HG02763 (cell line): ENCODE measurements around the gene MORC1.

Source experiments
- ATAC-seq: cut with Tn5 transposase; IDR thresholded peaks from one replicate; pipeline ENCODE4 v1.9.1; 2021; ENCODE audit warnings: mild to moderate bottlenecking, moderate library complexity; ENCODE audit not compliant: unreplicated experiment

MORC1 gene

GRCh38 chr3:109033000-109033660 lies 84.8 kb downstream of the MORC1 start:
- ATAC-seq = no peak

DNA sequence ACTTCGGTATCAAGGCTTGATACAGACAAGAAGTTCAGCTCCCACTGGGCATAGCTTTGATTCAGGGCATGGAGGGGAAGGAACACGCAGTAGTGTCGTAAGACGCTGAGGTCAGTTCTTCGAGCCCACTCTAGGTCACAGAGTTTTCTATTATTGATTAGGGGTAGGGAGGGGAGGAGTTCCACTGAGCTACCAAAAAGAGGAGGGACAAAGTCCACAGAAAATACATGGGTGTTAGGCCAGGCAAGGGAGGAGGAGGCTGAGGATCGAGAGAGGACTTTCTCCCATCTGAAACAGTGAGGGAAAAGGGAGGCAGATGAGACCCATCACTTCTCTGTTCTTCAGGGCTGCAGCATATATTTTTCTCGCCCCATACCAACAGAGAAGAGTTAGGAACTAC lies 89.2 kb downstream of the MORC1 start:
- ATAC-seq = no peak

GRCh38 chr3:109026821-109027220 lies 91.1 kb downstream of the MORC1 start:
- no peak for ATAC-seq

GRCh38 chr3:109025896-109026295 lies 92.0 kb downstream of the MORC1 start:
- no peak for ATAC-seq

DNA sequence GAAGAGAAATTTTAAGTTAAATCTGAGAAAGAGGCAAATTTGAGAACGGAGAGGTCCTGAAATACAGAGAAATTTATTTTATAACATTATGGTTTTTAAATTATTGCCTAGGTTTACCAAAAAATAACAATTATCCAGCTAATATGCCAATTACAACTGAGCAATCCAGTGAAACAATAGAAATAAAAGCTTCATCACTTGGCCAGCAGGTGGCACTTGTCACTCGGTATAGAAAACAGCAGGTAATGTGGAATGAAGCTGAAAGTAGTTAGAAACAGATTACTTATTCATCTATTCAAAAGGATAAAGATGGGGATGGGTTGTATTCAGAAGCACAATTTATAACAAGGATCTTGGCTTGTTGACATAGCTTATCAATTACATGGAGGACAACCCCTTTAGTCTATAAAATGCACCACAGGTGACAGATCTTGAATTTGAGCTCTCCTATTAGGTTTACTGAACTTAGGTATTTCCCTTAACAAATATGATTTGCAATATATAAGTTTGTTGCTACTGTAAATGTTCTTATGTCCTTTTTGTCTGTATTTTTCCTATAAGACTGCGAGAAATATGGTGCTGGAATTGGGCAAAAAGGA lies 94.2 kb downstream of the MORC1 start:
- peak; percentile 68 for ATAC-seq

- no peak for ATAC-seq
Measured at GRCh38 chr3:109023167-109023566, 94.8 kb downstream of the MORC1 start.

- ATAC-seq = no peak
Measured at GRCh38 chr3:109021556-109021955, 96.4 kb downstream of the MORC1 start.

DNA sequence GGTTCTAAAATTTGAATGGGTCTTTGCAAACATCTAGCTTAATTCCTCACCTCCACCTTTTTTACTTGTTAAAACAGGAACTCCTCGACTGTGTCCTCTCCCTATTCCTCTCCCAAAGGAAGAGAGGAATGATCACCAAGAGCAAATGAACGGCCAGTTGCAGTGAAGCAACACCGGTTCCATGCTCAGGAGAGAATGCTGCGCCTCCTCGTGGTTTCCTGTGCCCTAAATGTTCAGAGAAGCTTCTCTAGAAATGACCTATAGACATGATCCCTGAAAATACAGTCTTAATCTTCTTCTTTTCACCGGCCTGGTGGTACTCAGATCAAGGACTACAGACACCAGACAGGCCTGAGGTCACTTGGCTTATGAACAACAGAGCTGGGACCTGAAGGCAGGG lies 99.1 kb downstream of the MORC1 start:
- no peak for ATAC-seq

GRCh38 chr3:109005443-109005842 lies 112.5 kb downstream of the MORC1 start:
- ATAC-seq = no peak

- no peak for ATAC-seq
Measured at GRCh38 chr3:108998436-108998835, 119.5 kb downstream of the MORC1 start.

DNA sequence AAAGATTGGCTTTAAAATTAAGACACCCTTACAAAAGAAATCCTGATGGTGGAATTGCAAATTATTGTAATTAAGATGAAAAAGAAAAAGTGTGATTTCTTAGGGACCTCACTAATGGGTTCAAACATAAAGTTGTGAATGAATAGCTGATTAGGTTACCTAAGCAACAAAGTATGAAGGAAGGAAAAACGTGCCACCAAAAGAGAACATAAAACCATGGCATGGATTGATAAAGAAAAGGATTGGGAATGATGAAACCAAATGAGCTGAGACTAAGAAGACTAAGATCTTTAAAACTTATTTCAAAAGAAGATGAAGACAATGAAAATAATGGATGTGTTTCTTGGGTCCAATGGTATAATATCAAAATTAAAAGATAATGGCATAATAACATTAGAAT lies 132.1 kb downstream of the MORC1 start:
- no peak for ATAC-seq

DNA sequence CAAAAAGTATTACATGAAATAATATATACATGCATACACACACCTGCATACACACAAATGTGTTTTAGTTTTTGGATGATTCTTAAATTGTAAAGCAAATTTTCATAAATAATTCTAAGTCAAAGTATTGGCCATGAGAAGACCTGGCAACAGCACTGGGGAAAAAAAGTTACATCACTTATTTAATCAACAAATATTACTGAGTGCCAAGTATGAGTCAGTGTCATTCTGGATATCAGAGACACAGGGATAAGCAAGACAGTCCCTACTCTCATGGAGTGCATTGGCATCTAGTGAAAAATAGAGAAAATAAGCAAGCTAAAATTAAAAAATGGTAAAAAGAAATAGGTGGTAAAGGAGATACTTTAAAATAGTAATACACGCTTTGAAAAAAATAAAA lies 134.9 kb downstream of the MORC1 start:
- ATAC-seq = no peak

DNA sequence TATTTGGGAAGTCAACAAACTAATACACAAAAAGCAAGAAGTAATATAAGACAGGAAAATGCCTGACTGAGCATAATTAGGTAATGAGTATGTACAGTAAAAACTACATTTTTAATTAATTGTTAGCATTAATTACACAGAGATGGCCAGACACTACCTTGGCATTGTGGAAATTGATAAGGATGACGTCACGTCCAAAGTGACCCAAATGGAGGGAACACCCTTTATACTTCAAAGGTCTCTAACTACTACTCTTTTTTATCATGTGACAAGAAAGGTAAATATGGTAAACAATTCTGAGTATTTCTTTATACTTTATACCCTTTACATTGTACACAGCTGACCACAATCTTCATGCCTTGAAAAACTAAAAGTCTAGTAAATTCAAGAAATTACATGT lies 141.9 kb downstream of the MORC1 start:
- no peak for ATAC-seq

DNA sequence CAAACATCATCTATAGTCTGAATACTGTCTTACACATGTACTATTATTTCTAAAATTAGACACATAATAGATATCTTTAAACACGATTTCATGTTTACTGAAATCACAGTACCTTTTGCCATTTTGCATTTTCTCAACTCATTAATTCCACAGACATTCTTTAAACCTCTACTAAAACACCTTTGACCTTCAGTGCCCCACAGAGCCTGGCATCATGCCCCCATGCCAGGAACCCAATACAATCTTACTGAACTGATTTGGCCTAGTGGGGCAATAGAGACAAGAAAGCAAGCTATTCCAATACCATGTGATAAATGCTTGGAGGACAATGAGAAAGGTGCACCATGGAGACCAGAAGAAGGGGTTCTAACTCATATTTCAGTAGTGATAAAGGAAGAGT lies 144.9 kb downstream of the MORC1 start:
- no peak for ATAC-seq

- ATAC-seq = no peak
Measured at GRCh38 chr3:108972482-108972881, 145.5 kb downstream of the MORC1 start.

DNA sequence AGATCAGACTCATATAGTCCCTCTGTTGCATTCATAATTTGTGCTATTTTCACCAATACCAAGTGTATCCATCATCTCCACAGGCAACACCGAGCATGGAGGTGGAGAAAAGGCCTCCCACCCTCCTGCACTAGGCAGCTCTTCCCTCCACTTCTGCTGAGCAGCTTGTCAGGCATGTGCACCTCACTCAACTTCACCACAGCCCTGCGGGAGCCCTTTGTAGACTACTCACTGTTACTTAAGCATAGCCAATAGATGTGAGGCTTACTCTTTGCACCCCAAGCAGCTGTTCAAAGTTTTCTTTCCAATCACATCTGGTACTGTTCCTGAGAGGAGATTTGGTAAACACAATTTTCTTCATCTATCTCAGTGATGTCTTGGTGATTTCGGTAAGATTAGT lies 147.4 kb downstream of the MORC1 start:
- no peak for ATAC-seq

GRCh38 chr3:108966773-108967172 lies 151.2 kb downstream of the MORC1 start:
- ATAC-seq = no peak

GRCh38 chr3:108959017-108959416 lies 158.9 kb downstream of the MORC1 start:
- ATAC-seq = no peak

- no peak for ATAC-seq
Measured at GRCh38 chr3:108953700-108954099, 164.2 kb downstream of the MORC1 start, which contains the start of gene GUCA1C. Gene GUCA1C, minus strand, starts transcription at chr3:108953879. Its CDS starts 117 bp downstream, at chr3:108953762.

DNA sequence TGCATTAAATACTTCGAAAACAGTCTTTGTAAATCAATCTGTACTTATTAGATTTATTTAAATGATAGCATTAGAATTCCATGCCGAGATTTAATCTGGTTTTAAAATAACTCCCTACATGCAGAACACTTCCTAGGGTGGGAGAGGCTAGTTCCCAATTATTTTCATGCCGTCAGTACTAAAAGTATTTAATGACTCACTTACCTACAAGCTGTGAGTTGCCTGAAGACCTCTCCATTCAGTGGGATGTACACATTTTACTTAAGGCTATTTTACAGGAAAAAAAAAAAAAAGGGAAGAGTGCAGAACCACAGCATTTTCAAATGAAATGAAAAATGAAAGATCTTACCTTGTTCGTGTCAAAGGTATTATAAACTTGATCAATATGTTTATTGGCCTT lies 164.7 kb downstream of the MORC1 start:
- ATAC-seq = no peak

GRCh38 chr3:108951820-108952501 lies 166.0 kb downstream of the MORC1 start:
- ATAC-seq = no peak

DNA sequence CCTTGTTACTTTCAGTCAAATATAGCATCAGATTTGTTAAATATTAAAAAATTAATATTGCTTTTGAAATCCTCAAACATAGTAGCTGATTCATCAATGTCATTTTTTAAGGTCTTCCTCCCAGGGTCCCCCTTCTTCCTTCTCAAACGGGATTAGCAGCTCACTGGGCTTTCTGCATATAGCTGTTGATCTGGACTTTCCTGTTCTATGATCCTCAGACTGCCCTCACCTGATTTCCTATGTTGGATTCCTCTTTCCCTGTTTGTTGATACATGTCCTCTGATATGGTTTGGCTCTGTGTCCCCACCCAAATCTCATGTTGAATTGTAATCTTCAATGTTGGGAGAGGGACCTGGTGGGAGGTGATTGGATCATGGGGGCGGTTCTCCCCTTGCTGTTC lies 170.1 kb downstream of the MORC1 start:
- ATAC-seq = no peak
